GM12892 (cell line): ENCODE measurements around the gene NCAPD3.

Source experiments
- POLR2A ChIP-seq: IDR thresholded peaks from 2 replicates; pipeline ENCODE4 v1.6.1; 2011; ENCODE audit warnings: low read depth, low read length, control low read depth
- POLR2AphosphoS5 ChIP-seq: IDR thresholded peaks from 2 replicates; pipeline ENCODE4 v1.6.1; 2011; ENCODE audit warnings: low read depth, low read length, control low read depth
- TAF1 ChIP-seq: IDR thresholded peaks from 2 replicates; pipeline ENCODE4 v1.6.1; 2011; ENCODE audit warnings: low read depth, mild to moderate bottlenecking, control low read depth, low read length, borderline replicate concordance

DNA sequence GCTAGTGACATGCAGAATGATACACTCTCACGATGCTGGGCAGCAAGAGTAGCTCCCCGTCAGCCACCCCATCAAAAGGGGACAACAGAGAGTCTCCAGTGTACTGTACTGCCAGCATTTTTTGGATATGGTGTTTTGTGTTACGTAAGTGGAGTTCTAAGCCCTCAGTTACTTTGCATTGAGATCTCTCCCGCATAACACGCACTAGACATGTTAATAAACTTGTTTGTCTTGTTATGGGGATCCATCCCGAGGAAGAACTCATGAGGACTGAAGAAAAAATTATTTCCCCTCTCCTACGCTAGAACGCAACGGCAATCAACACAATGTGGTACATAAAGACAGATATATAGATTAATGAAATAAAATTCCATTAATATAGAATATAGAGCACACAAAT lies 24.2 kb downstream of the NCAPD3 start:
- TF ChIP-seq POLR2A, result no peak
- TF ChIP-seq TAF1, result no peak
- TF ChIP-seq POLR2AphosphoS5, result no peak
